ENCODE measurements around the gene S100A2.

S100A2 gene

GRCh38 chr1:153612111-153612754 is 46.6 kb upstream of the S100A2 start:
- Histone ChIP-seq H3K9me3 (ENCODE audit: insufficient read depth, low read length) (no peaks in the 10 kb centered on the region), H3K27ac (ENCODE audit: low read depth, low read length) (no peak overlapping the region), H3K27me3 (ENCODE audit: low read length) (no peaks in the 10 kb centered on the region), H3K4me2 (ENCODE audit: low read depth, low read length, poor library complexity, severe bottlenecking) (no peak overlapping the region), H3K79me2 (ENCODE audit: insufficient read depth, low read length) (no peaks in the 10 kb centered on the region), H3K4me3 (ENCODE audit: insufficient read depth, low read length, poor library complexity, severe bottlenecking) (no peak overlapping the region), H3K9me2 (replicated peaks; ENCODE audit: insufficient read depth, low read length) (no peaks in the 10 kb centered on the region), H2AFZ (ENCODE audit: low read depth, low read length, severe bottlenecking) (no peak overlapping the region), H3K36me3 (ENCODE audit: low read length) (no peaks in the 10 kb centered on the region), H3K9ac (ENCODE audit: low read length) (no peak overlapping the region), H3F3A (ENCODE audit: insufficient read depth) (no peaks in the 10 kb centered on the region), H4K20me1 (ENCODE audit: low read depth, low read length) (no peaks in the 10 kb centered on the region)
- TF ChIP-seq CTCF (IDR thresholded peaks at IDR 0.05; ENCODE audit: insufficient read depth, low read length, poor library complexity, severe bottlenecking) (no peak), EZH2phosphoT487 (conservative IDR thresholded peaks at IDR 0.05; ENCODE audit: low read length) (no peak)

- no peak overlapping the region for H3K9ac ChIP-seq (ENCODE audit: low read length)
Measured at GRCh38 chr1:153611356-153611755, 45.7 kb upstream of the S100A2 start.

GRCh38 chr1:153610811-153611301 is 45.2 kb upstream of the S100A2 start:
- Histone ChIP-seq H3K4me3 (ENCODE audit: insufficient read depth, low read length, poor library complexity, severe bottlenecking) (no peak overlapping the region), H3K36me3 (ENCODE audit: low read length) (no peaks in the 10 kb centered on the region), H3F3A (ENCODE audit: insufficient read depth) (no peaks in the 10 kb centered on the region), H2AFZ (ENCODE audit: low read depth, low read length, severe bottlenecking) (no peak overlapping the region), H3K27me3 (ENCODE audit: low read length) (no peaks in the 10 kb centered on the region), H3K27ac (ENCODE audit: low read depth, low read length) (no peak overlapping the region), H3K9me3 (ENCODE audit: insufficient read depth, low read length) (no peaks in the 10 kb centered on the region), H3K79me2 (ENCODE audit: insufficient read depth, low read length) (no peaks in the 10 kb centered on the region), H3K9me2 (replicated peaks; ENCODE audit: insufficient read depth, low read length) (no peaks in the 10 kb centered on the region), H4K20me1 (ENCODE audit: low read depth, low read length) (no peaks in the 10 kb centered on the region), H3K9ac (ENCODE audit: low read length) (no peak overlapping the region), H3K4me2 (ENCODE audit: low read depth, low read length, poor library complexity, severe bottlenecking) (no peak overlapping the region)
- TF ChIP-seq CTCF (IDR thresholded peaks at IDR 0.05; ENCODE audit: insufficient read depth, low read length, poor library complexity, severe bottlenecking) (no peak), EZH2phosphoT487 (conservative IDR thresholded peaks at IDR 0.05; ENCODE audit: low read length) (no peak)

More at GRCh38 chr1:153611356-153611755, 45.7 kb upstream of the S100A2 start:
- H3K9me2 ChIP-seq (replicated peaks; ENCODE audit: insufficient read depth, low read length): no peaks in the 10 kb centered on the region
- H3K27ac ChIP-seq (ENCODE audit: low read depth, low read length): no peak overlapping the region
- no peak overlapping the region for H3K4me3 ChIP-seq (ENCODE audit: insufficient read depth, low read length, poor library complexity, severe bottlenecking)
- H2AFZ ChIP-seq (ENCODE audit: low read depth, low read length, severe bottlenecking): no peak overlapping the region
- no peaks in the 10 kb centered on the region for H3K36me3 ChIP-seq (ENCODE audit: low read length)
- no peak overlapping the region for H3K4me2 ChIP-seq (ENCODE audit: low read depth, low read length, poor library complexity, severe bottlenecking)
- no peaks in the 10 kb centered on the region for H3K27me3 ChIP-seq (ENCODE audit: low read length)
- no peaks in the 10 kb centered on the region for H4K20me1 ChIP-seq (ENCODE audit: low read depth, low read length)
- TF ChIP-seq EZH2phosphoT487 (conservative IDR thresholded peaks at IDR 0.05; ENCODE audit: low read length) (no peak), CTCF (IDR thresholded peaks at IDR 0.05; ENCODE audit: insufficient read depth, low read length, poor library complexity, severe bottlenecking) (no peak)
- H3K79me2 ChIP-seq (ENCODE audit: insufficient read depth, low read length): no peaks in the 10 kb centered on the region
- no peaks in the 10 kb centered on the region for H3K9me3 ChIP-seq (ENCODE audit: insufficient read depth, low read length)
- H3F3A ChIP-seq (ENCODE audit: insufficient read depth): no peaks in the 10 kb centered on the region
